HFF-Myc (cell line): ENCODE data around the gene BIRC6.

Experiments used
- DNase-seq: peaks from one replicate; pipeline ENCODE4 v3.0.0-alpha.2; 2011; ENCODE audit warnings: low read depth; ENCODE audit errors: extremely low read depth
- H3K4me3 ChIP-seq: replicated peaks from 2 replicates; pipeline ENCODE4 v1.5.1; 2011; ENCODE audit warnings: low read depth, mild to moderate bottlenecking, control low read depth, low read length
- TF ChIP-seq, protein P1 (sequence below): IDR thresholded peaks from 2 replicates; pipeline ENCODE4 v1.5.1; 2012; ENCODE audit warnings: mild to moderate bottlenecking, low read depth, low read length, control low read depth; ENCODE audit errors: missing control alignments

Gene BIRC6

GRCh38 chr2:32423536-32423935 is 66.7 kb downstream of the BIRC6 start:
- H3K4me3 ChIP-seq, result no peak overlapping the region
- TF ChIP-seq, protein P1, sequence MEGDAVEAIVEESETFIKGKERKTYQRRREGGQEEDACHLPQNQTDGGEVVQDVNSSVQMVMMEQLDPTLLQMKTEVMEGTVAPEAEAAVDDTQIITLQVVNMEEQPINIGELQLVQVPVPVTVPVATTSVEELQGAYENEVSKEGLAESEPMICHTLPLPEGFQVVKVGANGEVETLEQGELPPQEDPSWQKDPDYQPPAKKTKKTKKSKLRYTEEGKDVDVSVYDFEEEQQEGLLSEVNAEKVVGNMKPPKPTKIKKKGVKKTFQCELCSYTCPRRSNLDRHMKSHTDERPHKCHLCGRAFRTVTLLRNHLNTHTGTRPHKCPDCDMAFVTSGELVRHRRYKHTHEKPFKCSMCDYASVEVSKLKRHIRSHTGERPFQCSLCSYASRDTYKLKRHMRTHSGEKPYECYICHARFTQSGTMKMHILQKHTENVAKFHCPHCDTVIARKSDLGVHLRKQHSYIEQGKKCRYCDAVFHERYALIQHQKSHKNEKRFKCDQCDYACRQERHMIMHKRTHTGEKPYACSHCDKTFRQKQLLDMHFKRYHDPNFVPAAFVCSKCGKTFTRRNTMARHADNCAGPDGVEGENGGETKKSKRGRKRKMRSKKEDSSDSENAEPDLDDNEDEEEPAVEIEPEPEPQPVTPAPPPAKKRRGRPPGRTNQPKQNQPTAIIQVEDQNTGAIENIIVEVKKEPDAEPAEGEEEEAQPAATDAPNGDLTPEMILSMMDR, result no peak
- DNase-seq, result no peak

GRCh38 chr2:32424739-32425138 is 67.9 kb downstream of the BIRC6 start:
- TF ChIP-seq, protein P1, result no peak
- H3K4me3 ChIP-seq, result no peak overlapping the region

DNA sequence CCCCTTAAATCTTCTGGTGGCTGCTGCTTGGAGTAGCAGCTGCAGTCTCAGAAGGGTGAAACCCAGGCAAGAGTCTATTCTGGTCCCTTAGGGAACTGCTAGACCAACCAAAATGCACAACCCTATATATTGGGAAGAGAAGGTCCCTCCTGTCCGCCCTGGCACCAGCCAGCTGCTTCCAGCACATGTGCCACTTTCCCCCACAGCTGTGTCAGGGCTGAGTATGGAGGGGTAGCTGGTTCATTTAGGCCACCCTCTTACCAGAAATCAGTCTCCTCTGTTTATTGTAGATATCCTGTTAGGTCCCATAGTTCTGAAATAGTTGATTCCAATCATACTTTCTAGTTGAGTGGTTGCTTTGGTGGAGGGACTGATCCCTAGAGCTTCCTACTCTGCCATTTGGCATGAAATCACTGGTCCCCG is 68.9 kb downstream of the BIRC6 start:
- TF ChIP-seq, protein P1, result no peak
- no peak for DNase-seq
- no peak overlapping the region for H3K4me3 ChIP-seq

More at GRCh38 chr2:32424739-32425138, 67.9 kb downstream of the BIRC6 start:
- no peak for DNase-seq

DNA sequence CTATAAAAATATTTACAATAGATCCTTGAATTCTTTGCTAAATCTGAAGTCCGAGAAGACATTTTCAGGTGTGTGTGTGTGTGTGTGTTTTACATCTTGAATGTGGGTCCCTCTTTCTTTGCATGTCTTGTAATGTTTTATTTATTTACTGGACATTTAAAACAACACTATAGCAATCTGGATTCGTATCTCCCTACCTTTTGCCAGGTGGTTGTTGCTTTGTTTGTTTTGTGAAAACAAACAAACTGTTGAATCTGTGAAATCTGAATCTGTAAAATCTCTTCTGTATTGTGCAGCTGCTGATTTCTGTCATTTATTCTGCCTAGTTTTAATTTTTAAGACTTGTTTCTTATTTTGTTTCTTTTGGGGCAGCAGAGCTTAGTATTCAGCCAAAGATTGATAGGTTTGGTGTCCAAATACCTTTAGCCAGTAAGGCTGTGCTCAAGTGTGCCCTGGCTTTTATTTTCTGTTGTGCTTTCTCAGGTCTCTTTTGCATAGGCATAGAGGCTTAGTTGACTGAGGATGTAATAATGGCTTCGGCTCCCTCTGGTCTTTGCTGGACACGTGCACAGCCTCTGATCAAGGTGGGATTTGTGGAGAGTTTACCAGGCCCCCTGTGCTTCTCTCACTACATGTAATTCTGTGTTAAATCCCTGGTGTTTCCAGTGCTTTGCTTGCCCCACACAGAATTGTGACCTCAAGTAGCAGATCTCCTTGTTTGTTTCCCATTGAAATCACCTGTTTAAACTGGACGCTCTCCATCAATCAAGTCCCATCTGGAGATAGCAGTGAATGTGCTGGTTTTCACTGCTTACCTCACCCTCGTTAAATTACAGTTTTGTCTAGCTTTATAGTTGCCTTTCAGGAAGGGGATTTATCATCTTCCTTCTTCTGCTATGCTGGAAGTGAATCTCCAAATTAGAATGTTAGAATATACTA is 71.1 kb downstream of the BIRC6 start:
- no peak for DNase-seq
- TF ChIP-seq, protein P1, result no peak

GRCh38 chr2:32430804-32431203 is 74.0 kb downstream of the BIRC6 start:
- no peak overlapping the region for H3K4me3 ChIP-seq
- DNase-seq, result no peak
- TF ChIP-seq, protein P1, result no peak

More for the DNA sequence above, 71.1 kb downstream of the BIRC6 start:
- H3K4me3 ChIP-seq, result no peak overlapping the region

DNA sequence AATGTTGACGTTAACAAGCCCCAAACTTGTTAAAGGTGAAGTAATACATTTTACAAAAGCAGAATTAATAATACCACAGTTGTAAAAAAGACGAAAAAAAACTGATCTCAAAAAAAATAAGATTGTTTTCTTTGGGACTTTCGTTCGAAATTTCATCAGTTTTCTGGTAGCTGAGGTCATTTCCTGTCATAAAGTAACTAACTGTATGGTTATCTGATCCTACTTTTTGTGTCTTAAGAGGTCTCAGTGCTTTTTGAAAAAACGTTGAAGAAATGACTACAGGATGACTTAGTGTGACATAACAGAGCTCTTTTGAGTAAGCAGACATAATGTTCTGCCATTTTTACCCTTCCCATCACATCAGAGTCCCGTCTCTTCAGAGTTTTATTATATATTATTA is 79.3 kb downstream of the BIRC6 start:
- TF ChIP-seq, protein P1, result no peak
- no peak overlapping the region for H3K4me3 ChIP-seq
- no peak for DNase-seq
